ENCODE data around the gene GPR63. TPM values are rescaled to one million over a fixed set of nuclear protein-coding genes. Genes with fewer than 3 reads are reported as not detected.
A peak's percentile ranks its signal among the peaks of the same experiment; 100 is the strongest.

GPR63 gene
- total RNA-seq, 2 experiments from 2014 or later = 1.2 to 1.3 TPM

GRCh38 chr6:96816301-96816817 lies 20.9 kb downstream of the GPR63 start:
- peaks cover 4% of the 10 kb centered on the region for H3K27me3 Mint-ChIP-seq
- no peak for DNase-seq
- H3K4me3 Mint-ChIP-seq = no peak overlapping the region
- no peak for ATAC-seq
- ChIA-PET CTCF (interaction anchor here (1.2 kb wide), 1 partner anchor 8 kb away, joined by 3 read pairs; no protein-coding TSS in a partner anchor), POLR2A (no interaction called here)
- peaks cover 4% of the 10 kb centered on the region for H3K36me3 Mint-ChIP-seq (ENCODE audit: low read depth)
- H3K4me1 Mint-ChIP-seq = no peaks in the 10 kb centered on the region
- no peak overlapping the region for H3K27ac Mint-ChIP-seq
- intact Hi-C loops (cut with DNase I, micrococcal nuclease) = no loop called here
- no peaks in the 10 kb centered on the region for H3K9me3 Mint-ChIP-seq (ENCODE audit: low read depth)

DNA sequence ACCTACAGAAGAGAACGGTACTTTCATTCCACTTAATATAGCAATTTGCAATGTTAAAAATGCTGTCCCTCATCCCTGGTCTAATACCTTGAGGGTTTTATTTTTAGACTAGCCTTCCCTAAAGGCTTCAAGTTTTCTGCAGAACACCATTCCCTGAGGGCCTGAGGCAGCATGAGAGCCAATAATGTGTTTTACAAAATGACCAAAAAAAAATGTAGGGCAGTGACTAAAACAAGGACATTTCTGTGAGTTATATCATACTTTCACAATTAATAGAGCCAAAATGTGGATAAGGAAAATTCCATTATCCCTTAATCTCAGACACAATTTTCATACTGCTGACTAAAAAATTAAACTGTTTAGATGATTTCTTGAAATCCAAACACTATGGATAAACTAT lies 22.7 kb downstream of the GPR63 start:
- CTCF ChIA-PET = interaction anchor here (1.0 kb wide), 1 partner anchor 14 kb away, joined by 3 read pairs; no protein-coding TSS in a partner anchor
- intact Hi-C loops (cut with DNase I, micrococcal nuclease) = no loop called here
- peaks cover 4% of the 10 kb centered on the region for H3K36me3 Mint-ChIP-seq (ENCODE audit: low read depth)
- H3K27ac Mint-ChIP-seq = no peak overlapping the region
- no peaks in the 10 kb centered on the region for H3K9me3 Mint-ChIP-seq (ENCODE audit: low read depth)
- DNase-seq (no peak), ATAC-seq (no peak)
- H3K4me3 Mint-ChIP-seq = no peak overlapping the region
- no peaks in the 10 kb centered on the region for H3K4me1 Mint-ChIP-seq
- POLR2A ChIA-PET = no interaction called here
- H3K27me3 Mint-ChIP-seq = peaks cover 4% of the 10 kb centered on the region

DNA sequence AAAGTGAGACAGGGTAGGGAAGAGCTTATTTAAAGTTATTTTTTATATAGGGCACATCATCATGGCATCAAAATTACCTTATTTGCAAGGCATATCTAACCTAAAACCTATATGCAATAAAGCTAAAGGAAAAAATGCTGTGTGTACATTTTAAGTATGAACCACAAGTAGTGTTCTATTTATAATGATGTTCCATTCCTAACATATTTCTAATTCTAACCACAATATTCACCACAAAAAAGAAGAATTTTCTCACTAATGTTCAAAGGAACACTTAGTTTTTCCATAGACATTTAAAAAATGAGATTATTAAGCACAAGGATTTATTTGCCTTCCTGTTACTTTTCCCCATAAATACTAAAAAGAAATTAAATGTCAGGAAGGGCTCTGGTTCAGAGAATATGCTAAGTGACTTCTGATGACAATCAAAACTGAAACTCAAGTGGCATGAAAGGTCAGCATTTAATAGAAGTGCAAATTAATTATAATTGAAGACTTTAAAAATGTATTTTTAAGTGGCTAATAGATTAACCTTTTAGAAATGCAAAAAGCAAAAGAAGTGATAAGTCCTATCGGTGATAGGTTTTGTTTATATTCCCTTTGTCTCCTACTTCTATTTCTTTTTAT lies 25.1 kb downstream of the GPR63 start:
- intact Hi-C loops (cut with DNase I, micrococcal nuclease) = no loop called here
- POLR2A ChIA-PET = no interaction called here
- Mint-ChIP-seq H3K36me3 (ENCODE audit: low read depth) (no peaks in the 10 kb centered on the region), H3K27ac (no peak overlapping the region), H3K27me3 (peaks cover 2% of the 10 kb centered on the region), H3K4me1 (no peaks in the 10 kb centered on the region), H3K4me3 (no peak overlapping the region), H3K9me3 (ENCODE audit: low read depth) (no peaks in the 10 kb centered on the region)
- ATAC-seq (no peak), DNase-seq (no peak)
- CTCF ChIA-PET = interaction anchor here (1.4 kb wide), 1 partner anchor 26 kb away, joined by 4 read pairs; no protein-coding TSS in a partner anchor

DNA sequence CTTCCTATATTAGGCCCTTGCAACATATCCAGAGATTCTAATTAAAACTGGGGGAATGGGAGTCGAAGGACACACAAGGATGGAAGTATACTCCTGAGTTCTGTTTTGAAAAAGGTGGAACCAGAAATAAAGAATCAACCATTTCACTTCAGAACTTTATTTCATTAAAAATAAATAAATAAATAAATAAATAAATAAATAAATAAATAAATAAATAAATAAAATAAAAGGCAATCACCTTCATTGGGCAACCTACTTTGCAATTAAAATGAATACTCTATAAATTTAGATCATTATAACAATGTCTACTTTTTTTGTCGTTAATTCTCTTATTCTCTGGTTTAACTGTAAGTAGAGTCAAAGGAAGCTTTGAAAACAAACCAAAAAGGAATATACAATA lies 25.6 kb downstream of the GPR63 start:
- H3K9me3 Mint-ChIP-seq (ENCODE audit: low read depth) = no peaks in the 10 kb centered on the region
- ChIA-PET CTCF (interaction anchor here (0.6 to 1.4 kb wide), 2 partner anchors 27 to 378 kb away, joined by 3 to 4 read pairs; no protein-coding TSS in a partner anchor), POLR2A (no interaction called here)
- peaks cover 2% of the 10 kb centered on the region for H3K27me3 Mint-ChIP-seq
- DNase-seq = no peak
- H3K36me3 Mint-ChIP-seq (ENCODE audit: low read depth) = no peaks in the 10 kb centered on the region
- intact Hi-C loops (cut with DNase I, micrococcal nuclease) = no loop called here
- H3K4me3 Mint-ChIP-seq = no peak overlapping the region
- H3K4me1 Mint-ChIP-seq = no peaks in the 10 kb centered on the region
- no peak for ATAC-seq
- no peak overlapping the region for H3K27ac Mint-ChIP-seq

GRCh38 chr6:96811136-96811535 lies 26.1 kb downstream of the GPR63 start:
- ChIA-PET CTCF (interaction anchor here (0.6 to 0.7 kb wide), 2 partner anchors 53 to 378 kb away, joined by 3 read pairs; no protein-coding TSS in a partner anchor), POLR2A (no interaction called here)
- ATAC-seq (no peak), DNase-seq (no peak)
- H3K27me3 Mint-ChIP-seq = peaks cover 2% of the 10 kb centered on the region
- no peaks in the 10 kb centered on the region for H3K9me3 Mint-ChIP-seq (ENCODE audit: low read depth)
- H3K36me3 Mint-ChIP-seq (ENCODE audit: low read depth) = no peaks in the 10 kb centered on the region
- H3K4me3 Mint-ChIP-seq = no peak overlapping the region
- no peaks in the 10 kb centered on the region for H3K4me1 Mint-ChIP-seq
- no peak overlapping the region for H3K27ac Mint-ChIP-seq
- intact Hi-C loops (cut with DNase I, micrococcal nuclease) = no loop called here

DNA sequence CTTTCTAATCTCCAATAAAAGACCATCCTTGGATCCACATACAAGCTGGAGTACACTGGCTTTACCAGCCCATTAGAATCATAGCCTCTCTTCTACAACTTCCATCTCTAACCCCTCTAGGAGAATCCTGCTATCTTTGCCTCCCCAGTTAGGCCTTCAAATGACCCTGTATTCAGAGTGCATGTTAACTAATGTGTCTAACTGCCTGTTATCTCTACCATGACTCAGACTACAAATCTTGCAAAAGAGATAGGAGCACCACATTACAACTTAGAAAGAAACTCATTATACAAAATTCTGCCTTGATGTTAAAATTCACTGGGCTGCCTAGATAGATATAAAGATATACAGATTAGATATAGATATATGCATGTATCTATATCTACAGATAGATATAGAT lies 28.2 kb downstream of the GPR63 start:
- intact Hi-C loops (cut with DNase I, micrococcal nuclease) = no loop called here
- ChIA-PET POLR2A (no interaction called here), CTCF (no interaction called here)
- Mint-ChIP-seq H3K9me3 (ENCODE audit: low read depth) (no peaks in the 10 kb centered on the region), H3K27ac (no peak overlapping the region), H3K27me3 (peaks cover 2% of the 10 kb centered on the region), H3K4me1 (no peaks in the 10 kb centered on the region), H3K36me3 (ENCODE audit: low read depth) (no peaks in the 10 kb centered on the region), H3K4me3 (no peak overlapping the region)
- ATAC-seq (no peak), DNase-seq (no peak)

- Mint-ChIP-seq H3K4me1 (no peaks in the 10 kb centered on the region), H3K27ac (no peak overlapping the region), H3K4me3 (no peak overlapping the region), H3K9me3 (ENCODE audit: low read depth) (no peaks in the 10 kb centered on the region), H3K36me3 (ENCODE audit: low read depth) (no peaks in the 10 kb centered on the region), H3K27me3 (no peaks in the 10 kb centered on the region)
- intact Hi-C loops (cut with DNase I, micrococcal nuclease) = no loop called here
- ChIA-PET CTCF (no interaction called here), POLR2A (no interaction called here)
- DNase-seq (no peak), ATAC-seq (no peak)
These were observed 34.2 kb downstream of the GPR63 start for GRCh38 chr6:96803106-96803481.

DNA sequence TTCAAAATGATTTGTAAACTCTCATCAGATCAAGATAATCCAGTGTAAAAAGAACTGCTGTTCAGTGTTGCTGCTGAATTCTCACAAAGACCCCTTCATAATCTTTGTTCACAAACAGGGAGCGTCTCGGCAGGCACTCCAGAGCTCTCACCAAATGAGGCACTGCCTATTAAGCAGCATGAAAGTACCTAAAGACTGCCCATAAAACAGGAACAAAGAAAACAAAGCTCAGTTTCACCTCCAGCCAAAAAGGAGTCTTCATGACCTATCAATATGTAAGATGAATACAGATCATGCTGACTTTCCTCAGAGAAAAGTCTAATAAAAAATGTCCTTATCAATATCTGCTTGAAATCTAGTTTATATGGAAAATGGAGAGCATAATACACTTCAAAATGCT lies 41.8 kb downstream of the GPR63 start:
- no peak overlapping the region for H3K27ac Mint-ChIP-seq
- POLR2A ChIA-PET = no interaction called here
- H3K4me1 Mint-ChIP-seq = no peaks in the 10 kb centered on the region
- no peaks in the 10 kb centered on the region for H3K36me3 Mint-ChIP-seq (ENCODE audit: low read depth)
- H3K9me3 Mint-ChIP-seq (ENCODE audit: low read depth) = no peaks in the 10 kb centered on the region
- no peak for ATAC-seq
- DNase-seq = no peak
- CTCF ChIA-PET = no interaction called here
- no peak overlapping the region for H3K4me3 Mint-ChIP-seq
- intact Hi-C loops (cut with DNase I, micrococcal nuclease) = no loop called here
- no peaks in the 10 kb centered on the region for H3K27me3 Mint-ChIP-seq

- no peak for DNase-seq
- no peaks in the 10 kb centered on the region for H3K9me3 Mint-ChIP-seq (ENCODE audit: low read depth)
- no peak for ATAC-seq
- H3K4me3 Mint-ChIP-seq = no peak overlapping the region
- ChIA-PET POLR2A (no interaction called here), CTCF (no interaction called here)
- H3K27ac Mint-ChIP-seq = no peak overlapping the region
- H3K36me3 Mint-ChIP-seq (ENCODE audit: low read depth) = no peaks in the 10 kb centered on the region
- intact Hi-C loops (cut with DNase I, micrococcal nuclease) = no loop called here
- H3K27me3 Mint-ChIP-seq = no peaks in the 10 kb centered on the region
- H3K4me1 Mint-ChIP-seq = no peaks in the 10 kb centered on the region
These were observed 42.3 kb downstream of the GPR63 start for GRCh38 chr6:96794980-96795379.

DNA sequence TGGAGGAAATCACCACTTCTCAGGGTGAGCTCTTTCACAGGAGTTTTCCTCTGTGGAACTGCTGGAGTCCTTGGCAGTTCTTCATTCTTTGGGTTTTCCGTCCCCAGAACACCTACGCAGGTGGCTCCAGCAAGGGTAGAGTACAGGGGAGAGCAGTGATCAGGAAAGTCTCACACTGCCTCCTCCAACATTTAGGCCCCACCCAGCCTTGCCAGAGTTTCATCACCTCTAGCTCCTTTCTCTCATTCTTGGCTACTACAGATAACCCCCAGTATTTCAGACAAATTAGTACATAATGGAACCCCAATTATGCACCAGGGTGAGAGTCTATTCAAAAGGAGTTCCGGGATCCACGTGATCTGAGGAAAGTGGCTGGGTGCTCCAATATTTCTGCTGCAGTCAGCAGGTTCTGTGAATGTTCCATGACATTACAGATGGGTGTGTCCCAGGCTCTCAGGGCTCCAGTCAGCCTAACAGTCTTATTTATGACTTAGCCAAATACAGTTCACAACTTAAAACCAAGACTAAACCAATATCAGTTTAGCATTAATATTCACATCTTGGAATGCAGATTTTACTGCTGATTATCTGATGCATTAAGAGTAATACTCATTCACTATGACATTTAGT lies 44.6 kb downstream of the GPR63 start:
- CTCF ChIA-PET = interaction anchor here (0.7 kb wide), 1 partner anchor 76 kb away, joined by 3 read pairs; no protein-coding TSS in a partner anchor
- H3K4me3 Mint-ChIP-seq = no peak overlapping the region
- no peaks in the 10 kb centered on the region for H3K9me3 Mint-ChIP-seq (ENCODE audit: low read depth)
- H3K36me3 Mint-ChIP-seq (ENCODE audit: low read depth) = no peaks in the 10 kb centered on the region
- ATAC-seq (no peak), DNase-seq (no peak)
- H3K4me1 Mint-ChIP-seq = no peaks in the 10 kb centered on the region
- POLR2A ChIA-PET = no interaction called here
- no peak overlapping the region for H3K27ac Mint-ChIP-seq
- intact Hi-C loops (cut with DNase I, micrococcal nuclease) = no loop called here
- H3K27me3 Mint-ChIP-seq = no peaks in the 10 kb centered on the region

- ChIA-PET CTCF (interaction anchor here (1.1 kb wide), 1 partner anchor 23 kb away, joined by 3 read pairs; no protein-coding TSS in a partner anchor), POLR2A (no interaction called here)
- DNase-seq (no peak), ATAC-seq (peak; percentile 51)
- no peaks in the 10 kb centered on the region for H3K4me1 Mint-ChIP-seq
- no peaks in the 10 kb centered on the region for H3K27me3 Mint-ChIP-seq
- intact Hi-C loops (cut with DNase I, micrococcal nuclease) = no loop called here
- no peaks in the 10 kb centered on the region for H3K9me3 Mint-ChIP-seq (ENCODE audit: low read depth)
- no peak overlapping the region for H3K27ac Mint-ChIP-seq
- H3K36me3 Mint-ChIP-seq (ENCODE audit: low read depth) = no peaks in the 10 kb centered on the region
- no peak overlapping the region for H3K4me3 Mint-ChIP-seq
These were observed 47.4 kb downstream of the GPR63 start for GRCh38 chr6:96789871-96790270.

GRCh38 chr6:96787846-96788580 lies 49.3 kb downstream of the GPR63 start:
- DNase-seq = no peak

More at GRCh38 chr6:96787846-96788580, 49.3 kb downstream of the GPR63 start:
- Mint-ChIP-seq H3K9me3 (ENCODE audit: low read depth) (no peaks in the 10 kb centered on the region), H3K4me3 (no peak overlapping the region), H3K27me3 (no peaks in the 10 kb centered on the region), H3K27ac (no peak overlapping the region), H3K36me3 (ENCODE audit: low read depth) (no peaks in the 10 kb centered on the region), H3K4me1 (no peaks in the 10 kb centered on the region)
- no peak for ATAC-seq
- CTCF ChIA-PET = no interaction called here
- intact Hi-C loops (cut with DNase I, micrococcal nuclease) = no loop called here
- POLR2A ChIA-PET = no interaction called here

Data from activated CD4-positive, alpha-beta T cell treated with anti-CD3 and anti-CD28 coated beads for 36 hours (primary cell).